Prostate gland (tissue), 2 donors: Measurements from ENCODE around the gene MCM6.

Experiments
- CTCF ChIP-seq, 4 experiments: fragments of 200-600 bp in 2 of 4; fragments of 450-650 bp in 2 of 4; sonication (generic) in 2 of 4; IDR thresholded peaks; 1 replicate in 3 of 4; 2 replicates in 1 of 4; pipeline ENCODE4 v1.5.1; 2016 to 2019; ENCODE audit warnings: antibody characterized with exemption in 4 of 4, mild to moderate bottlenecking in 2 of 4, moderate library complexity in 2 of 4
- POLR2A ChIP-seq: fragments of 450-650 bp; IDR thresholded peaks from one replicate; pipeline ENCODE4 v1.6.1; 2016; ENCODE audit warnings: antibody characterized with exemption, mild to moderate bottlenecking

- TF ChIP-seq CTCF (IDR thresholded peaks at IDR 0.05) (no peak), POLR2A (no peak)
Observed at GRCh38 chr2:135838502-135838901, 37.7 kb downstream of the MCM6 start.
